ENCODE data around the gene MDH1B. TPM values are rescaled to one million over a fixed set of nuclear protein-coding genes. Genes with fewer than 3 reads are reported as not detected.
"Not testable (repeated sequence)": the region's sequence is repeated elsewhere in the genome, so short reads cannot be mapped to it uniquely, and the experiment has no call there.

Gene MDH1B
- polyA plus RNA-seq (2013, experiment 1 of 2; ENCODE audit: insufficient read length), result 0.79 TPM
- 0.35 TPM for polyA plus RNA-seq (2013, experiment 2 of 2; ENCODE audit: insufficient read length)

DNA sequence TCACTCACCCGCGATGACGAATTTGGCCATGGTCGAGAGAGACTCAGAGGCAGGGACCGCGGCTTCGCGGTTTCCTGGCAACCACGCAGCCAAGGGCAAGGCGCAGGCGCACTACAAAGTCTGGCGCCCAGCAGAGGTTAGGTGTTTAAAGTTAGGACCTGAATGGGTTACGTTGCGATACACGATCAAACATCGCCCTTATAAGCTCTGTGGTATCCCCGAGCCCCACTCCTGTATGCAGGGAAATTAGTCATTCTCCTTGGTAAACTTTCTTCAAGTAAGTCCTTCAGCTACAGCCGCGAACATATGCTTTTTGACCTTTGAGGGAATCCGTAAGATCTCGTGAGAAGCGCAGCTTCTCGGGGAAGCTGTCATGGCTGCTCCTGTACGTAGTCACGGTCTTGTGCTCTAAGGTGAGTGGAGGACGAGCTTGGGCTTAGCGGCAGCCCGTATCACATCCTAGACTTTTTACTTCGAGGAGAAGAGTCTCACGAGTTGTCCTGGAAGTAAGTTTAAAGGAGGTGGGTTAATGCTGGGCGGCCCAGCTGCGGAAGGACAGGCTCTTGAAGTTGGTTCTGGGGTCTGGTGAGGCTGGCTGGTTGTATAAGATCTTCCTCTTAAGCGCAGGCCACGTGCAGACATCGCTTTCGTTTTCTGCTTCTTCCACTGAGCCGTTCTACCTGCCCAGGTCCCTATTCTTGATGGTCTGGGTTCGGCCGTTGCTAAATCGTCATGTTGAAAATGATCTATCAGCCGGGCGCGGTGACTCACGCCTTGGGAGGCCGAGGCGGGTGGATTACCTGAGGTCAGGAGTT, at the start of gene MDH1B, which contains the start of gene FASTKD2:
Gene MDH1B, minus strand, starts transcription at position 87 of the 815 bp plus-strand sequence. Its CDS starts 57 bp downstream, at position 30.
Gene FASTKD2, plus strand, starts transcription at position 365 of the 815 bp plus-strand sequence. CDS start 1,088 bp downstream, outside the sequence.
- DNase-seq, result peak; percentile 96

DNA sequence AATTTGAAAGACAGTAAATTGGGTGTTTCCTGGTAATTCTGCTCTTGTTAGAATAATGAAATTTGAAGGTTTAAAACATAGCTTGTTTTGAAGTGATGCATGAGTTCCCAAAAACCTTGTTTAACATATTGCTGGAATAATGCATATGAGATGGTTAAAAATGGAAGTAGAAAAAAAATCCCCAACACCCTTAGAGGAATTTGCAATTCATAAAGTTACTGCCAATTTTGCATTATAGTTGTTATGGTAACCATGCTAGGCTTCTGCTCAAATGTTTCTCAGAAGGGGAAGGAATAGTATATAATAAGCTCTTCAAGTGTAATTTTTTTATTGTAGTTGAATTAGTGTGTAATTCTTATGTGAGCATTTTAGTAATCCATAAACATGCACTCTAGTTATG, 49.4 kb upstream of the MDH1B start:
- no peak for DNase-seq

DNA sequence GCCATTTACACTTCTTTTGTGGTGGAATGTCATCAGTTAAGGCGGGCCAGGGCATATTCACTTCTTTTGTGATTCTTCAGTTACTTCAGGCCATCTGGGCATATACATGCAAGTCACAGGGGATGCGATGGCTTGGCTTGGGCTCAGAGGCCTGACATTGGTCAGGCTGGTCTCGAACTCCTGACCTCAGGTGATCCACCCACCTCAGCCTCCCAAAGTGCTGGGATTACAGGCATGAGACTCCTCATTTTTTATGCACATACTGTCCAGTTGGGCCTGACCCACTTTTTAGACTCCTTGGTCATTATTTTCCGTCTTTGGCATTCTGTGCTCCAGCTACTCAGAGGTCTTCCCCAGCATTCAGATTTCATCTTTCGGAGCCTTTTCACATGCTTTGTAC, 47.3 kb upstream of the MDH1B start:
- not testable (repeated sequence) for DNase-seq

DNA sequence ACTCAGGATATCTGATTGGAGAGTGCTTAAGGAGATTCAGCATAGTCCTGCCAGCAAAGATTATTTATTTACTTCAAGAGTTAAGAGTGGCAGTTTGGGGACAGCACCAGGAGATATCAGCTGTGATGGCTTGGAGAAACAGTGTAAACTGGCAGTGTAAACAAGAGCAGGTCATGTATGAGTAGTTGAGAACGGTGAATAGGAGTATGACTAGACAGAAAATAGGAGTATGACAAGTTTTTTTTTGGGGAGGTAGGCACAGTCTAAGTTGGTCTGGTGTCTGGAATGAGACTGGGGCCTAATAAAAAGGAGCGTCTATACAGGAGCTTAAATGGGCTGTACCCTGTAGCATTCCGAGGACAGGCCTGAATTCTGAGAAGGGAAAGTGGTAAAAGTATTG, 42.5 kb upstream of the MDH1B start:
- not testable (repeated sequence) for DNase-seq

DNA sequence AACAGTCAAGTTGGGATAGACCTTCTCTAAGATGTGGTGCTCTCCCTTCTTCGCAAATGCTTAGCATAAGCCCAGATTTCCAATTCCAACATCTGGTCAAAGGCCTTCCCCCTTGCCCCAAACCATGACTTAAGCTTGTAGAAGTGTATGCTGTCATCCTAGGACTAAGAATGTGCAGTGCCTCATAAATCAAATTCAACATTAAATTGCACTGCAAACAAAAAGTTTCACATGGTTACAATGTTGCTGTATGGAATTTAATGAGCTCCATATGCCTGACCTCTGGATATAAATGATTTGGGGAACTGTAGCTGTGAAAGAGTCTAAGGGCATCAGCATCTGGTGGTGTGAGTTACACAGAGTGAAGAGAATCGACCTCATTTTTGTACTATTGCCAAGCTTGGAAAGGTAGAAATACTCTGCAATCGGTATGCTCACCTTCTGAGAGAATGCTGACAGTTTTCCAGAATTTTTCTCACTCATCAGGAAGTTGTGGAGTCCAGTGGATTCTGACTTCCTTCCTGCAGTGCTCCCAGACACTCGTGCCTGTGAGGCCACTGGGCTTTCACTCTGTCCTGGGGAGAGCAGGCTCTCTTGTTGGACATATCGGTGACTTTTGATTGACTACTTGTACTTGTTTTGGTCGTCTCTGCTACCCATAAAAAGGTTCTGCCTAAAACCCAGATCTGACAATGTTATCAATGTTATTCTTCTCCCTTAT, 40.9 kb upstream of the MDH1B start:
- peak; percentile 37 for DNase-seq

DNA sequence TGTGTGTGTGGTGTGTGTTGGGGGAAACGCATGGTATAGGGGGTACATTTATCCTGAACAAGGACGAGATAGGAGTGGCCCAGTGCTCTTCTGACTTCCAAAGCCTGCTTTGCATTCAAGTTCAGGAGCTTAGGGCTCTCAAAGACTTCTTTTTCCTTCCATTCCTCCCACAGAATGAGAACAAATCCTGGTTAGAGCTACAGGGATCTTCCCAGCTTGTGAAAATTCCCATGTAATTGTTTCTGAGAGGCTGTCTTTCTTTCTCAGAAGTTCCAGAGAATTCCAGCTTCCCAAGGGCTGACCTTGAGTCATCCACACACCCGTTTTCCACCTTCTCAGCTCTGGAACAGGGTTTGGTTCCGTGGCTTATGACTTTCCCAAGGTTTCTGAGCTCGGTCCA, 39.2 kb upstream of the MDH1B start:
- peak; percentile 4 for DNase-seq

DNA sequence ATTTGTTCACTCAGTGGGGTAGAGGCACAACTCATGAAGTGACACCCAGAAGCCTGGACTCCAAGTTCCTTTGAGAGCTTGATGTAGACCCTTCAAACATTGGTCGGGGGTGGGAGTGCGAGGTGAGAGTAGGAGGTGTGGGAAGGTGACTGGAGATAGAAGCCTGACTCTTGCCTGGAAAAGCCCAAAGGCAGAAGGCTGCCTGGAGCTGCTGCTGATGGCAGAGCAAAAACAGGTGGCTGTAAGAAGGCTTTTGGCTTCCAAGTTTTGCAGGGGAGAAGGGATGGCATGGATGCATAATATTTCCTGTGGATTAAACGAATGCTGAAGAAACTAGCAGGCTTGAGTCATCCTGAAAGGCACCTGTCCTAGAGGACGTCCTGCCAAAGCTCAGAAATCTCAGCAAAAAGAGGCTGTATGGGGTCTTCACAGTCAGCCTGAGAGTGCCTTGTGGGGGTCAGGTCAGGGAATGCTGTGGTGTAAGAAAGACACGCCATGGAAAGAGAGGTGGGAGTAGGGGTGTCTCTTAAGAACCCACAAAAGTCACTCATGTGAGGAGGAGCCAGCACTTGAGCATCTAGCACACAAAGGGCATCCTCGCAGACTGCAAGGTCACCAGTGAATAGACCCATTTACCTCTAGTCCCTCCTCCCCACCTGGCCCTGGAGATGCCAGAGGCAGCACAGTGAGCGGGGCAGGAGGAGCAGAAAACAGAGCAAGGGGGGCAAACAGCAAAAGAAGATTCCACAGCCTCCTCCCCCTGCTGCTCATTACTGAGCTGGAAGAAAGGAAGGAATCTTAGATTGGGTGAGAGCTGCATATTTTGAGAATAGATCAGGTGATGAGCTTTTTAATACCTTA, 37.8 kb upstream of the MDH1B start:
- DNase-seq, result no peak

DNA sequence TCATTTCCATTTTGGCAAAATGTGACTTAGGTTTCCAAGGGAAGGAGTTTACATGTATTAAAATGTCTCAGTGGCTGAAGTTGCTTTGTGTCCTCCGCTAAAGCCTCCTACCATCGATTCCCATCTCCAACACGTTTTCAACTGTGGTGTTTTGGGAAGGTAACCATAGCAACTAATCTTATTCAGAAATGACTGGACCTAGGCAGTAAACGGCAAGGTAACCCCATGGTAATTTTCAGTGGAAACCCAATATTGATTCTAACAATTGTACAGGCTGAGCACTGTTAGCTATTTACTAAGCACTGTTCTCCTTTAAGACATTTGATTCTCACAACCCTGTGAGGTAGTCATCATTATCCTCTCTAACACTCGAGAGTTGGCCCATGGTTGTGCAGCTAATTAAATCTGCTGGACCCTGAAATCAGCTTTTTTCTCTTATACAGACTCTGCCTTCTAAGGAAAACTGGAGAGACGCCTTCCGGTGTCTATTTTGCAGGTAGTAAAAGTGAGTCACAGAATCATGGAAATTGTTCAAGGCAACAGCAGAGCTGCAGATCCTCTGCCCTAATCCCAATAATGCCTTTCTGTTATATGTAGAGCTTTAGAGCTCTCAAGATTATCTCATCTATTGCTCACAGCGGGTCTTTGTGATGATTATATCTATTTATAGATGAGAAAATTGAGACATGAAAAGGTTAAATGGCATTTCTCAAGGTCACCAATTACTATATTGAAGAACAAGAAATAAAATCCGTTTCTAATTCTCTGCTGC, 36.5 kb upstream of the MDH1B start:
- no peak for DNase-seq

DNA sequence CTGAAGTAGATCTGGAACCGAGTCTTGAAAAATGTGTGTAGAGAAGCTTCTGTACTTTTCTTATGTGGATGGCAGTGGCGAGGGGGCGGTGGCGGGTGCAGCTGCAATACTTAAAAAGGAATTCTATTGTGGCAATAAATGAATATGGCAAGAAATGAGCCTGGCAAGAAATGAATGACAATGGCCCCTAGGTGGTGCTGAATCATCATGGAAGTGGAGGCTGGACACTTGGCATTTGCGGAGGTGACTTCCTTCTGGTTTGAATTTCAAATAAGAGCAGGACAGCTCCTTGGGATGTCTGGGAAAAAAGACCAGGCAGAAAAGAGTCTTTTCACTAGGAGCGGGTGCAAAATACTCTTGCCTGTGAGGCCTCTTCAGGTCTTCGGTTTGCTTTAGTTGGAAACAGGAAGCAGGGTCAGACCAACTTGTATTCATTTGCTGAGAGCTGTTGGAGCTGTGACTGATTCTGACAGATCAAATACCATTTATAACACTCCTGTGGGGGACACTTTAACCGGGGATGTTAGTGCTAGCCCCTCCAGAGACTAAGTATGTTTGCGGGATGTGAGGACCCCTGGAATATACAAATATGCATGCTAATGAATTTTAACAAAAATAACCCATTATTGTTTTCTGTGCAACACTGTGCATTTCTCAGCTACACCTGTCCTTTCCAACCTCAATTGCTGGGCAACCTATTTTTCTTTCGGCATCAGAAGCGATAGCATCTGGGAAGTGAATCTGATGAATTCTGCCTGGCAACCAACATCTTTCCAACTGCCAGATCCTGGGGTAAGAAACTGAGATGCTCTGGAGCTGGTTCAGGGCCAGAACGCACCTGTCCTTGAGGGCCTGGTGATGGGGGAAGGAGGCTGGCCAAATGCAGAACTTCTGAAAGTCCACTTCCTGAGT, 35.6 kb upstream of the MDH1B start:
- DNase-seq, result peak; percentile 77

DNA sequence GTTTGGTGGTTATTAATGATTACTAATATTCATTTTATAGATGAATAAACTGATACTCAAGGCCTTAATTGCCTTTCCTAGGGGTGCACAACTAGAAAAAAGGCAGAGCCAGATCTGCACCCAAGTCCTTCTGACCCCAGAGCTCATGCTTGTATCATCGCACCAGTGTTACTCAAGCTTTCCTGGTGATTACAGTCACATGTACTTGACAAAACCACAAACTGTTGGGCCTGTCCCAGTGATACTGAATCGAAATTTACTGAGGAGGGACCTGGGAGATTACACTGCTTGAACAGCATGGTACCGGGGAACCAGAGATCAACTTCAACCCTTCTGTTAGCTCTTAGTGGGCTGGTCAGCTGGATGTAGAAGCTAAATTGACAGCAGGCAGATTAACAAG, 34.0 kb upstream of the MDH1B start:
- DNase-seq, result no peak

DNA sequence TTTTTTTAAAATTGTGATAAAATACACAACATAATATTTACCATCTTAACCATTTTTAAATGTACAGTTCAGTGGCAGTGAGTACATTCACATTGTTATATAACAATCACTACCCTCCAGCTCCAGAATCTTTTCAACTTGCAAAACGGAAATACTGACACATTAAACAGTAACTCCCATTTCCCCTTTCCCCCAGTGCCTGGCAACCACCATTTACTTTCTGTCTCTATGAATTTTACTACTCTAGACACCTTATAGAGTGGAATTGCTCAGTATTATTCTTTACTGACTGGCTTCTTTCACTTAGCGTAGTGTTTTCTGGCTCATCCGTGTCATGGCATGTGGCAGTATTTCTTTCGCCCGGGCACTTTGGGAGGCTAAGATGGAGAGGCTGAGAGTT, 32.9 kb upstream of the MDH1B start:
- DNase-seq, result no peak

DNA sequence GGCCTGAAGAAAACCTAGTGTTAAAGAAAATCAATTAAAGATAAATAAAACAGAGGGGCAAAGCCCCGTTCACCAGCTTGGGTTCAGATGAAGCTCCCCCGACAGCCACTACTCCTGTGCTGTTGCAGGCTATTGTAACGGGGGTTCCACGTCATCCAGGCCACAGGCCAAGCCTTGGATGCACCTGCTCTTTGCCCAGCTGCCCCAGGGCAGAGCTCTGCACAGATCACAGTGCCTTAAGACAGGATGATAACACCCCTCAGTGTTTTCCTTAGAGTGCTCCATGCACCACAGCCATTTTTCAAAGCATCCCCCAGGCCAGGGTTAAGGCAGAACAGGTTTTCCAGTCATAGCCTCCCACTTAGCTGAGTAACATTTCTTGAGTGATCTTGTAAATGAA, 32.2 kb upstream of the MDH1B start:
- DNase-seq, result no peak

DNA sequence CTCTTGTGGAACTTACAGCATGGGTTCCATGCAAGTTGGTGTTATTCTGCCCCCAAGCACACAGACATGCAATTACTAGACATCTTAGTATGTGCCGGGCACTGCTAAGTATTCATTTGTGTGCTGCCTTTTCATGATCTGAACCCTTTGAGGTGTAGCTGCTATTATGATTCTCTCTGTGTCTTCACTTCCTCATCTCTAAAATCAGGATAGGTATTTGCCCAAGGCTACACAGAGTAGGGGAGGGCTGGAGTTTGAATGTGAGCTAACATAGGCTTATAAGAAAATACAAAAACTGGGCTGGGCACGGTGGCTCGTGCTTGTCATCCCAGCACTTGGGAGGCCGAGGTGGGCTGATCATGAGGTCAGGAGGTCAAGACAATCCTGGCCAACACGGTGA, 27.5 kb upstream of the MDH1B start:
- no peak for DNase-seq

DNA sequence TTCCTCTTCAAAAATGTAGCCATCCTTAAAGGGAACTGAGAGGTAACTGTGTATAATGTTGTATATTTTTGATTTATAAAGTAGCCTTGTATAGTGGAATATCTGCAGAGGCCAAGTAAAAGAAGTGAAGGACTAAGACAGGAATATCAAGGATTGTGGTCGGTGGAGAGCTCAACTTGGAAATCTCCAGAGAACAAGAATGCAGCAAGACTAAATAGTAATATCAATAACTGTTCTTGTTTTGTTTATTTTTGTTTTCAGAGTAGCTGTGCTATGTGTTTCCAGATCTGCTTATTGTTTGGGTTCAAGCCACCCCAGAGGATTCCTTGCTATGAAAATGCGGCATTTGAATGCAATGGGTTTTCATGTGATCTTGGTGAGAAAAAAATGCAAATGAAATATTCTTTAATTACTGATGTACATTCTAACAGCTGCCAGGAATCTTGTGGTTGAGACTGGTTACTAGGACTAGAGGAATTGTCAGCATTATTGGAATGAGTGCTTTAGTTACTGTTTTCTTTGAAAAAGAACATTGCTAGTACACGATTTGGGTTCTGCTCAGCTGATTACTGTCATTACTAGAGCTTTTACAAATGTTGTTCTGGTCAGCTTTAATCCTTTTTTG, 25.3 kb upstream of the MDH1B start:
- DNase-seq, result peak; percentile 32

DNA sequence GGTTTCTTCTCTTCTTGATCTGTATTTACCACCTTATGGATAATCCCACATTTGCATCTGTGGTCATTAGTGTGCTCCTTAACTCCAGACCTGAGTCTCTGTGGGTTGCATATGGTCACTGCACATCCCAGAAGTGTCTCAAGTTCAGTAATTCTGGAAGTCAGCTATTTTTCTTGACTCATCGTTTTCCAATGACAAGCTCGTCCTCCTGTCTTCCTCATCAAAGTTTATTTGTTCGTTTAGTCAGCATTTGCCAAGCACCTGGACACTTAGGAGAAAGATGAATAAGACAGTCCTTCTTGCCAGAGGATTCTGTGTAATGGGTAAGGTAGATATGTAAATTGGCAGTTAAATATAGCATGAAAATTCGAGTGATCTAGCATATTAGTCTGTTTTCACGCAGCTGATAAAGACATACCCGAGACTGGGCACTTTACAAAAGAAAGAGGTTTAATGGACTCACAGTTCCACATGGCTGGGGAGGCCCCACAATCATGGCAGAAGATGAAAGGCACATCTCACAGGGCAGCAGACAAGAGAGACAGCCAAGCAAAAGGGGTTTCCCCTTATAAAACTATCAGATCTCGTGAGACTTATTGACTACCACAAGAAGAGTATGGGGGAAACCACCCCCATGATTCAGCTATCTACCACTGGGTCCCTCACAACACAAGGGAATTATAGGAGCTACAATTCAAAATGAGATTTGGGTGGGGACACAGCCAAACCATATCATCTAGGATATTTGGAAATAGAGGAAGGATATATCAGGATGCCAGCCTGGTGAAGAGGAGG, 19.6 kb upstream of the MDH1B start:
- no peak for DNase-seq

DNA sequence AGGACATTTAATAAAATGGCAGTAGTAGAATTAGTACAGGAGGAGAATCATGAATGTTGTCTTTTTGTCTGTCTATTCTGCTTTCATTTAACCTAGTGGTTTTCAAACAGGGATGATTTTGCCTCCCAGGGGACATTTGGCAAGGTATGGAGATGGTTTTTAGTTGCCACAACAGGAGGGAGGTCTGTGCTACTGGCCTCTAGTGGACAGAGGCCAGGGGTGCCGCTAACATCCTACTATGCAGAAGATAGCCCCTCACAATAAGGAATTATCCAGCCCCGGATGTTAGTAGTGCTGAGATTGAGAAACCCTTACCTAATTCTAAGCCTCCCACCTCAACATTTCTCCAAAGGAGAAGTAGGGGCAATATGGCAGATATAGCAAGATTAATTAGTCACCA, 18.6 kb upstream of the MDH1B start:
- DNase-seq, result peak; percentile 10

DNA sequence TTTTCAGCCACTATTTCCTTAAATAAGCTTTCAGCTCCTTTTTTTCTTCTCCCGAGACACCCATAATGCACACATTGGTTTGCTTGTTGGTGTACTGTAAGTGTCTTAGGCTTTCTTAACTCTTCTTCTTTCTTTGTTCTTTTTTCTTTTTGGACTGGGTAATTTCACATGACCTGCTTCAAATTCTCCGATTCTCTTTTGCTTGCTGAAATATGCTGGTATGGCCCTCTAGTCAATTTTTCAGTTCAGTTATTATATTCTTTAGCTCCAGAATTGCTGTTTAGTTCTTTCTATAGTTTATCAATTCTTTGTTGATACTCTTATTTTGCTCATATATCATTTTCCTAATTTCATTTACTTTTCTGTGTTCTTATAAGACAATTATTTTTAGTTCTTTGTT, 15.5 kb upstream of the MDH1B start:
- DNase-seq, result no peak

DNA sequence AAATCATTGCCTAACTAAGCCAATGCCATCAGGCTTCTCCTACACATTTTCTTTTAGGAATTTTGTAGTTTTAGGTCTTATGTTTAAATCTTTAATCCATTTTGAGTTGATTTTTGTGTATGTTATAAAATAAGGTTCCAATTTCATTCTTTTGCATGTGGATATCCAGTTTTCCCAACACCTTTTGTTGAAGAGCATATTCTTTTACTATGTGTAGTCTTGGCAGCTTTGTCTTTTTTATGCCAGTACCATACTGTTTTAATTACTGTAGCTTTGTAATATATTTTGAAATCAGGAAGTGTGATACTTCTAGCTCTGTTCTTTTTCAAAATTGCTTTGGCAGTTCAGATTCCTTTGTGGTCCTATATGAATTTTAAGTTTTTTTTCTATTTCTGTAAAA, 11.3 kb upstream of the MDH1B start:
- DNase-seq, result no peak

DNA sequence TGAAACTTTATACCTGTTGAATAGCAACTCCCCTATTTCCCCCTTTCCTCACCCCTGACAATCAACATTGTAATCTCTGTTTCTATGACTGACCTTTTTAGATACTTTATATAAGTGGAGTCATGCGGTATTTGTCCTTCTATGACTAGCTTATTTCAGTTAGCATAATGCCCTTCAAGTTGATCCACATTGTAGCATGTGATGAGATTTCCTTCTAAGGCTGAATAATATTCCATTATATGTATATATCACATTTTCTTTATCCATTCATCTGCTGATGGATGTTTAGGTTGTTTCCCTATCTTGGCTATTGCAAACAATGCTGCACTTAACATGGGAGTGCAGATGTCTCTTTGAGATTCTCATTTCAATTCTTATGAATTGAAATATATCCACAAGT, 9.7 kb upstream of the MDH1B start:
- DNase-seq, result no peak

All from fibroblast of skin of back (primary cell).